Calu3 (cell line): ENCODE measurements around the gene PLA2G7. TPM values are rescaled to one million over a fixed set of nuclear protein-coding genes. Genes with fewer than 3 reads are reported as not detected.

ENCODE experiments used
- BruUV-seq: library from RNA; stranded (reverse); fragments of 400-500 nt; replicated peaks from 2 replicates; lab custom pipeline; 2021; lab: Mats Ljungman, UMichigan
- CTCF ChIA-PET: fragments of 300-600 bp; sonication (Branson Sonifier 250); formaldehyde crosslinking; loops from one replicate; lab custom pipeline; 2022; ENCODE audit warnings: antibody characterized with exemption; lab: Charles Lee
- DNase-seq: peaks from one replicate; pipeline ENCODE4 v3.0.0; 2022
- H3K27ac Mint-ChIP-seq: one replicate; pipeline ENCODE4 v1.8.0; 2022; ENCODE audit warnings: mixed read lengths; ENCODE audit not compliant: unreplicated experiment
- H3K27me3 Mint-ChIP-seq: one replicate; pipeline ENCODE4 v1.8.0; 2022; ENCODE audit warnings: mixed read lengths; ENCODE audit not compliant: unreplicated experiment
- H3K36me3 Mint-ChIP-seq: one replicate; pipeline ENCODE4 v1.8.0; 2022; ENCODE audit warnings: mild to moderate bottlenecking, moderate library complexity, mixed read lengths; ENCODE audit not compliant: insufficient read depth, unreplicated experiment
- H3K4me1 Mint-ChIP-seq: one replicate; pipeline ENCODE4 v1.8.0; 2022; ENCODE audit warnings: mild to moderate bottlenecking, low read depth, mixed read lengths; ENCODE audit not compliant: unreplicated experiment
- H3K4me3 Mint-ChIP-seq: one replicate; pipeline ENCODE4 v1.8.0; 2022; ENCODE audit warnings: mild to moderate bottlenecking, low read depth, moderate library complexity, mixed read lengths; ENCODE audit not compliant: unreplicated experiment
- H3K9me3 Mint-ChIP-seq: one replicate; pipeline ENCODE4 v1.8.0; 2022; ENCODE audit warnings: low read depth, mixed read lengths; ENCODE audit not compliant: unreplicated experiment
- intact Hi-C: fragments of 100-400 bp; cut with micrococcal nuclease; formaldehyde crosslinking; loops from one replicate; pipeline ENCODE4 v1.10.0; 2022; ENCODE audit not compliant: unreplicated experiment
- total RNA-seq: library from RNA; stranded (reverse); gene quantifications from 2 replicates; pipeline ENCODE4 v1.2.3, GENCODE V29; 2022
- TF ChIP-seq, protein P1 (sequence below): fragments of 200-600 bp; IDR thresholded peaks from one replicate; pipeline ENCODE4 v1.8.0; 2022; ENCODE audit warnings: antibody characterized with exemption; ENCODE audit not compliant: unreplicated experiment

Gene PLA2G7
- total RNA-seq, 1 experiment from 2014 or later = 1.9 TPM

GRCh38 chr6:46684771-46685170 lies 50.4 kb downstream of the PLA2G7 start:
- Mint-ChIP-seq H3K4me3 (no peak overlapping the region), H3K36me3 (no peaks in the 10 kb centered on the region), H3K27me3 (no peaks in the 10 kb centered on the region), H3K4me1 (peaks cover 9% of the 10 kb centered on the region), H3K9me3 (no peaks in the 10 kb centered on the region), H3K27ac (no peak overlapping the region)
- DNase-seq = no peak
- CTCF ChIA-PET = interaction anchor here (0.6 kb wide), 1 partner anchor 1363 kb away, joined by 6 read pairs; no protein-coding TSS in a partner anchor
- intact Hi-C loops = no loop called here
- no TSS peak for BruUV-seq
- TF ChIP-seq, protein P1, sequence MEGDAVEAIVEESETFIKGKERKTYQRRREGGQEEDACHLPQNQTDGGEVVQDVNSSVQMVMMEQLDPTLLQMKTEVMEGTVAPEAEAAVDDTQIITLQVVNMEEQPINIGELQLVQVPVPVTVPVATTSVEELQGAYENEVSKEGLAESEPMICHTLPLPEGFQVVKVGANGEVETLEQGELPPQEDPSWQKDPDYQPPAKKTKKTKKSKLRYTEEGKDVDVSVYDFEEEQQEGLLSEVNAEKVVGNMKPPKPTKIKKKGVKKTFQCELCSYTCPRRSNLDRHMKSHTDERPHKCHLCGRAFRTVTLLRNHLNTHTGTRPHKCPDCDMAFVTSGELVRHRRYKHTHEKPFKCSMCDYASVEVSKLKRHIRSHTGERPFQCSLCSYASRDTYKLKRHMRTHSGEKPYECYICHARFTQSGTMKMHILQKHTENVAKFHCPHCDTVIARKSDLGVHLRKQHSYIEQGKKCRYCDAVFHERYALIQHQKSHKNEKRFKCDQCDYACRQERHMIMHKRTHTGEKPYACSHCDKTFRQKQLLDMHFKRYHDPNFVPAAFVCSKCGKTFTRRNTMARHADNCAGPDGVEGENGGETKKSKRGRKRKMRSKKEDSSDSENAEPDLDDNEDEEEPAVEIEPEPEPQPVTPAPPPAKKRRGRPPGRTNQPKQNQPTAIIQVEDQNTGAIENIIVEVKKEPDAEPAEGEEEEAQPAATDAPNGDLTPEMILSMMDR = no peak

- TF ChIP-seq, protein P1 = no peak
- no peaks in the 10 kb centered on the region for H3K36me3 Mint-ChIP-seq
- no peak for DNase-seq
- H3K4me1 Mint-ChIP-seq = no peaks in the 10 kb centered on the region
- no TSS peak for BruUV-seq
- no peak overlapping the region for H3K4me3 Mint-ChIP-seq
- no peaks in the 10 kb centered on the region for H3K27me3 Mint-ChIP-seq
- no peak overlapping the region for H3K27ac Mint-ChIP-seq
- no peaks in the 10 kb centered on the region for H3K9me3 Mint-ChIP-seq
- CTCF ChIA-PET = no interaction called here
- intact Hi-C loops = no loop called here
Observed at GRCh38 chr6:46677314-46677654, 57.9 kb downstream of the PLA2G7 start.

DNA sequence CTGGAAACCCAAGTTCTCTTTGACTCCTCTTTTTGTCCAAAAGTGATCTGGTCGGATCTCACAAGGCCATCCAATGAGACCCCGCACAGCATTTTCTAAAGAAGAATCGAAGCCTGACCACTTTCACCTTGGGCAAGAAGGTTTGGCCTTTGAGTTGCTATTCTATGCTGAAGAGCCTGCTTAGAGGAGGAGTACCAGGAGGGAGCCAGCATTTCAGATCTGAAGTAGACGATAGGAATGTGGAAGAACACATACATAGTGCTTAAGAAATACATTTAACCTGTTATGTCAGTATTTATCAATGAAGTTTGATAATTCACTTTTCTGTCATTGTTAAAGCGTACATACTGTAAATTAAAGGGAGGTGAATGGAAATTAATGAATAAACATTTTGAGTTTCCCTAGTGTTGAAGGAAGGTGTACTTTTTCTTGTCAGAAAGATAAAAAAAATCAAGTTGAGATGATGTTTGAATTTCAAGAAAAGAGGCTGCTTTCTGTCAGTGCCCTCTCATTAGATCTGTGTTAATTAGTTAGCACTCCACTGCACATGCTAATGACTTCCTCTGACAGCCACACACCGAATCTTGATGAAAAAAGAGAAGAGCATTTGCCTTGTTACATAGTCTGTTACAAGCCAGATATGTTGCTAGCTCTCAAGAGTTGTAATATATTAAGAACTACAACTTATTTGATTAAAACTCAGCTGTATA lies 58.4 kb downstream of the PLA2G7 start:
- H3K27ac Mint-ChIP-seq = no peak overlapping the region
- H3K4me3 Mint-ChIP-seq = no peak overlapping the region
- H3K9me3 Mint-ChIP-seq = no peaks in the 10 kb centered on the region
- no peak for DNase-seq
- no peaks in the 10 kb centered on the region for H3K36me3 Mint-ChIP-seq
- TF ChIP-seq, protein P1 = no peak
- H3K4me1 Mint-ChIP-seq = no peaks in the 10 kb centered on the region
- no TSS peak for BruUV-seq
- intact Hi-C loops = no loop called here
- H3K27me3 Mint-ChIP-seq = no peaks in the 10 kb centered on the region
- CTCF ChIA-PET = no interaction called here

DNA sequence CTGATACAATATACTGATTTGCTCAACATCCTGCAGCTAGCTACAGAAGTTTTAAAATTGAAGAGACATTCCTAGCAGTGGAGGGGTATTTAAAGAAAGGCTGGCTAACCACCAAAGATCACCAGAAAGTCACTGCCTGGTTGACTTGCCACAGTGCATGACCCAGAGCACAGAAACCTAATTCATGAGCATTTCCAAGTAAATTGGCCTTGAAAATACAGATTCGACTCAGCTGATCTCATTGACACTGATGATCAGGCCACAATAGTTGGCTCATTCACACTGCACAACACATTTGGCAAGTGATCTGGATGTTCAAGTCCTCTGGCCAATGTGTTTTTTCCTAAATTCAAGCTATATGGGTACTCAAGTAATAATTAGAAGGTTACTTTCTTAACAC lies 60.8 kb downstream of the PLA2G7 start:
- no peaks in the 10 kb centered on the region for H3K4me1 Mint-ChIP-seq
- no peak overlapping the region for H3K27ac Mint-ChIP-seq
- no peak for DNase-seq
- TF ChIP-seq, protein P1 = no peak
- H3K9me3 Mint-ChIP-seq = no peaks in the 10 kb centered on the region
- CTCF ChIA-PET = no interaction called here
- BruUV-seq = no TSS peak
- intact Hi-C loops = no loop called here
- H3K4me3 Mint-ChIP-seq = no peak overlapping the region
- no peaks in the 10 kb centered on the region for H3K36me3 Mint-ChIP-seq
- no peaks in the 10 kb centered on the region for H3K27me3 Mint-ChIP-seq
